HCT116 (cell line): ENCODE measurements around the gene GPN1. TPM values are rescaled to one million over a fixed set of nuclear protein-coding genes. Genes with fewer than 3 reads are reported as not detected.

Source experiments
- ATAC-seq: fragments of 200-7000 bp; cut with Tn5 transposase; 2 replicates; pipeline ENCODE4 v1.9.1; 2020; ENCODE audit warnings: mild to moderate bottlenecking, moderate library complexity
- BruUV-seq: library from RNA; stranded (reverse); fragments of 400-500 nt; replicated peaks from 2 replicates; lab custom pipeline; 2021; lab: Mats Ljungman, UMichigan
- CTCF ChIA-PET: fragments of 300-600 bp; sonication (Branson Sonifier 250); formaldehyde crosslinking; loops from one replicate; lab custom pipeline; 2021; ENCODE audit warnings: antibody characterized with exemption; lab: Charles Lee
- POLR2A ChIA-PET: fragments of 300-600, 350-600 bp; sonication (Branson Sonifier 250); formaldehyde crosslinking; loops from one replicate; lab custom pipeline; 2021; ENCODE audit warnings: antibody characterized with exemption; lab: Charles Lee
- RAD21 ChIA-PET, 2 experiments: fragments of 300-600 bp; sonication (Branson Sonifier 250); formaldehyde crosslinking; loops; one replicate each; lab custom pipeline; 2023; ENCODE audit warnings: low total read pairs in 2 of 2; ENCODE audit not compliant: uncharacterized antibody in 2 of 2, unreplicated experiment in 2 of 2, low non-redundant PET in 1 of 2; lab: Charles Lee
- DNase-seq: peaks from one replicate; pipeline ENCODE4 v3.0.0-alpha.2; 2010; ENCODE audit warnings: low read depth, low spot score
- H2AFZ ChIP-seq: fragments of 200-600 bp; shearing (Covaris generic), sonication (generic); 2 replicates; pipeline ENCODE4 v1.6.1; 2017; ENCODE audit warnings: low read depth, mixed run types, mixed read lengths, antibody characterized with exemption, low read length; ENCODE audit not compliant: poor library complexity, severe bottlenecking
- H3K27ac ChIP-seq: 2 replicates; pipeline ENCODE4 v1.5.1; 2012; ENCODE audit warnings: low read depth, low read length
- H3K27me3 ChIP-seq: fragments of 200-600 bp; sonication (generic); 2 replicates; pipeline ENCODE4 v1.6.1; 2016; ENCODE audit warnings: mixed run types, low read length, mixed read lengths; ENCODE audit not compliant: insufficient read depth
- H3K36me3 ChIP-seq, 2 experiments: fragments of 200-500 bp in 1 of 2; fragments of 200-600 bp in 1 of 2; sonication (Bioruptor generic) in 1 of 2; sonication (generic) in 1 of 2; 2 replicates each; pipeline versions ENCODE4 v1.5.1 to v1.6.1; 2014 to 2016; ENCODE audit warnings: low read length in 2 of 2, inconsistent platforms in 1 of 2, mixed read lengths in 1 of 2, mixed run types in 1 of 2; ENCODE audit not compliant: insufficient read depth in 2 of 2, control insufficient read depth in 1 of 2
- H3K4me1 ChIP-seq, 2 experiments: fragments of 200-600 bp in 1 of 2; sonication (generic) in 1 of 2; 2 replicates each; pipeline versions ENCODE4 v1.5.1 to v1.6.1; 2012 to 2017; ENCODE audit warnings: low read length in 2 of 2, inconsistent platforms in 1 of 2, mild to moderate bottlenecking in 1 of 2, mixed read lengths in 1 of 2, mixed run types in 1 of 2, moderate library complexity in 1 of 2; ENCODE audit not compliant: insufficient read depth in 2 of 2, control insufficient read depth in 1 of 2
- H3K4me2 ChIP-seq: fragments of 200-600 bp; sonication (generic); 2 replicates; pipeline ENCODE4 v1.6.1; 2017; ENCODE audit warnings: mixed run types, low read length, mixed read lengths
- H3K4me3 ChIP-seq, 2 experiments: fragments of 200-600 bp in 1 of 2; sonication (generic) in 1 of 2; replicated peaks in 1 of 2; 2 replicates each; pipeline ENCODE4 v1.5.1; 2011 to 2016; ENCODE audit warnings: low read length in 2 of 2, control low read depth in 1 of 2, low read depth in 1 of 2, mild to moderate bottlenecking in 1 of 2, mixed read lengths in 1 of 2, mixed run types in 1 of 2
- H3K79me2 ChIP-seq: fragments of 200-600 bp; sonication (generic); 2 replicates; pipeline ENCODE4 v1.6.1; 2017; ENCODE audit warnings: mild to moderate bottlenecking, mixed run types, low read length, moderate library complexity, mixed read lengths; ENCODE audit not compliant: insufficient read depth
- H3K9ac ChIP-seq: fragments of 200-600 bp; sonication (generic); 2 replicates; pipeline ENCODE4 v1.6.1; 2016; ENCODE audit warnings: low read length, mixed read lengths
- H3K9me2 ChIP-seq: fragments of 200-600 bp; sonication (generic), shearing (Covaris generic); 2 replicates; pipeline ENCODE4 v1.6.1; 2017; ENCODE audit warnings: mixed run types, mild to moderate bottlenecking, moderate library complexity; ENCODE audit not compliant: insufficient read depth
- H3K9me3 ChIP-seq, 2 experiments: fragments of 200-500 bp in 1 of 2; fragments of 200-600 bp in 1 of 2; sonication (Bioruptor generic) in 1 of 2; sonication (generic) in 1 of 2; 2 replicates each; pipeline ENCODE4 v1.6.1; 2014 to 2017; ENCODE audit warnings: low read length in 2 of 2, mixed read lengths in 2 of 2, inconsistent platforms in 1 of 2, low read depth in 1 of 2, mild to moderate bottlenecking in 1 of 2, mixed run types in 1 of 2, moderate library complexity in 1 of 2; ENCODE audit not compliant: control insufficient read depth in 1 of 2, insufficient read depth in 1 of 2
- H4K20me1 ChIP-seq: fragments of 200-600 bp; sonication (generic), shearing (Covaris generic); 2 replicates; pipeline ENCODE4 v1.6.1; 2017; ENCODE audit warnings: mixed run types, mild to moderate bottlenecking, moderate library complexity; ENCODE audit not compliant: insufficient read depth
- CBX3 ChIP-seq: IDR thresholded peaks from 2 replicates; pipeline ENCODE4 v1.6.1; 2012; ENCODE audit warnings: low read depth
- CEBPB ChIP-seq: IDR thresholded peaks from 2 replicates; pipeline ENCODE4 v1.6.1; 2012; ENCODE audit warnings: low read depth
- EZH2phosphoT487 ChIP-seq: fragments of 200-600 bp; IDR thresholded peaks from 2 replicates; pipeline ENCODE4 v1.6.1; 2018; ENCODE audit warnings: antibody characterized with exemption, borderline replicate concordance
- JUND ChIP-seq: IDR thresholded peaks from 2 replicates; pipeline ENCODE4 v1.6.1; 2012
- POLR2AphosphoS5 ChIP-seq: IDR thresholded peaks from 2 replicates; pipeline ENCODE4 v1.6.1; 2011; ENCODE audit warnings: mild to moderate bottlenecking, low read depth, low read length, moderate library complexity
- SRF ChIP-seq: IDR thresholded peaks from 2 replicates; pipeline ENCODE4 v1.6.1; 2012; ENCODE audit warnings: low read depth
- TCF7L2 ChIP-seq: IDR thresholded peaks from 2 replicates; pipeline ENCODE4 v1.7.0; 2011; ENCODE audit warnings: borderline replicate concordance, inconsistent platforms; ENCODE audit not compliant: insufficient read depth, insufficient read length; ENCODE audit errors: extremely low read depth
- YY1 ChIP-seq: IDR thresholded peaks from 2 replicates; pipeline ENCODE4 v1.6.1; 2011; ENCODE audit warnings: low read length, low read depth, moderate library complexity, mild to moderate bottlenecking; ENCODE audit not compliant: insufficient replicate concordance; ENCODE audit errors: extremely low read depth
- ZNF274 ChIP-seq: fragments of 200-500 bp; sonication (Bioruptor generic); IDR thresholded peaks from 2 replicates; pipeline ENCODE4 v1.6.1; 2014; ENCODE audit warnings: mild to moderate bottlenecking, low read depth, low read length, inconsistent platforms
- intact Hi-C: fragments of 100-400 bp; cut with micrococcal nuclease; formaldehyde crosslinking; loops from 2 replicates; pipeline ENCODE4 v1.10.0; 2022
- total RNA-seq: library from RNA; stranded (reverse); gene quantifications from one replicate; pipeline ENCODE4 v1.2.1, GENCODE V29; 2021; ENCODE audit not compliant: unreplicated experiment
- TF ChIP-seq, protein P1 (sequence below), 3 experiments: fragments of 200-600 bp in 1 of 3; sonication (generic) in 1 of 3; IDR thresholded peaks in 2 of 3; conservative IDR thresholded peaks in 1 of 3; 2 replicates each; pipeline ENCODE4 v1.5.1; 2012 to 2017; ENCODE audit warnings: low read depth in 2 of 3, low read length in 2 of 3, antibody characterized with exemption in 1 of 3, borderline replicate concordance in 1 of 3, control low read depth in 1 of 3, mild to moderate bottlenecking in 1 of 3, mixed read lengths in 1 of 3, mixed run types in 1 of 3, moderate library complexity in 1 of 3; ENCODE audit not compliant: insufficient read depth in 1 of 3
- TF ChIP-seq, protein P2 (sequence below): IDR thresholded peaks from 2 replicates; pipeline ENCODE4 v1.6.1; 2012; ENCODE audit warnings: low read depth
- TF ChIP-seq, protein P3 (sequence below): IDR thresholded peaks from 2 replicates; pipeline ENCODE4 v1.6.1; 2011; ENCODE audit warnings: mild to moderate bottlenecking, low read length, moderate library complexity; ENCODE audit not compliant: insufficient replicate concordance; ENCODE audit errors: extremely low read depth

The GPN1 gene
- total RNA-seq, 1 experiment from 2014 or later: 34.3 TPM

DNA sequence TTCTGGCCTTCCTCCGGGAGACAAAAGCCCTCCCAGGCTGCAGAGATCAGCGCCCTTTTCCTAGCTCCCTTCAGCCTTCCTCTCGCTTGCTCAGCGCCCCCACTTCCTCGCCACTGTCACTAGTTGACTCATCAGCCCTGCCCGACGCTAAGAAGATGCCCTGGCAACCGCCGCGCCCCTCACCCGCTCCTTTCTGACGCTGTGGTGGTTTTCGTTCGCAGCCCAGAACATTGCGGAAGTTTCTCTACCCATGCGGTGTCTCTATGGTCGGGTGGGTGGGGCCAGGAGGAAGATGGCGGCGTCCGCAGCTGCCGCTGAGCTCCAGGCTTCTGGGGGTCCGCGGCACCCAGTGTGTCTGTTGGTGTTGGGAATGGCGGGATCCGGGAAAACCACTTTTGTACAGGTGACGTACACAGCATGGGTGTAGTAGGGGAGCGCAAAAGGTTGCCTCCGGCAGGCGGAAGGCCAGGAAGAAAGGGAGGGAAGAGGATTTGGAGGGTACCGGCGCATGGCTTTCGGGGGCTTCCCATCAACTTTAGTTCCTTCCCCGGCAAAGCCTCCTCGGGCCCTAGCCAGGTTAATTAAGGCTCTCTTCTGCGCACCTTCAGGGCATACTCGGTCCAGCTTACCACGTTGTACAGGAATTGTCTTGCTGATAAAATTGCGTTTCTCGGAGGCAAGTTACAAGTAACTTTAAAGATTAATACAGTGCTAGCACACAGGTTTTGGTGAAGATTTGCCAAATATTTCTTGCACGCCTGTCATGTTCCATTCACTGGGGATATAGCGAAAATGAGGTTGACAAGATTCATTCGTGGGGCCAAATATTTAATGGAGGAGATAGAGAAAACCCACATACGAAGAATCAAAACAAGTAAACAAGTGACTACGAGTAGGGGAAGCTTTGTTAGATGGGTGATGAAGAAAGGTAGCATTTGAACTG is at the start of gene GPN1, which contains the start of gene CCDC121 (continued):
- TF ChIP-seq EZH2phosphoT487 (no peak), POLR2AphosphoS5 (peak; percentile 95), JUND (no peak; the same call in 1 of the 2 replicates)
- TF ChIP-seq, protein P1, sequence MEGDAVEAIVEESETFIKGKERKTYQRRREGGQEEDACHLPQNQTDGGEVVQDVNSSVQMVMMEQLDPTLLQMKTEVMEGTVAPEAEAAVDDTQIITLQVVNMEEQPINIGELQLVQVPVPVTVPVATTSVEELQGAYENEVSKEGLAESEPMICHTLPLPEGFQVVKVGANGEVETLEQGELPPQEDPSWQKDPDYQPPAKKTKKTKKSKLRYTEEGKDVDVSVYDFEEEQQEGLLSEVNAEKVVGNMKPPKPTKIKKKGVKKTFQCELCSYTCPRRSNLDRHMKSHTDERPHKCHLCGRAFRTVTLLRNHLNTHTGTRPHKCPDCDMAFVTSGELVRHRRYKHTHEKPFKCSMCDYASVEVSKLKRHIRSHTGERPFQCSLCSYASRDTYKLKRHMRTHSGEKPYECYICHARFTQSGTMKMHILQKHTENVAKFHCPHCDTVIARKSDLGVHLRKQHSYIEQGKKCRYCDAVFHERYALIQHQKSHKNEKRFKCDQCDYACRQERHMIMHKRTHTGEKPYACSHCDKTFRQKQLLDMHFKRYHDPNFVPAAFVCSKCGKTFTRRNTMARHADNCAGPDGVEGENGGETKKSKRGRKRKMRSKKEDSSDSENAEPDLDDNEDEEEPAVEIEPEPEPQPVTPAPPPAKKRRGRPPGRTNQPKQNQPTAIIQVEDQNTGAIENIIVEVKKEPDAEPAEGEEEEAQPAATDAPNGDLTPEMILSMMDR (IDR thresholded peaks at IDR 0.05 in 2 of 3, conservative IDR thresholded peaks at IDR 0.05 in 1 of 3; ENCODE audit: borderline replicate concordance in 1 of 3, insufficient read depth in 1 of 3, low read depth in 2 of 3, low read length in 2 of 3): no peak

DNA sequence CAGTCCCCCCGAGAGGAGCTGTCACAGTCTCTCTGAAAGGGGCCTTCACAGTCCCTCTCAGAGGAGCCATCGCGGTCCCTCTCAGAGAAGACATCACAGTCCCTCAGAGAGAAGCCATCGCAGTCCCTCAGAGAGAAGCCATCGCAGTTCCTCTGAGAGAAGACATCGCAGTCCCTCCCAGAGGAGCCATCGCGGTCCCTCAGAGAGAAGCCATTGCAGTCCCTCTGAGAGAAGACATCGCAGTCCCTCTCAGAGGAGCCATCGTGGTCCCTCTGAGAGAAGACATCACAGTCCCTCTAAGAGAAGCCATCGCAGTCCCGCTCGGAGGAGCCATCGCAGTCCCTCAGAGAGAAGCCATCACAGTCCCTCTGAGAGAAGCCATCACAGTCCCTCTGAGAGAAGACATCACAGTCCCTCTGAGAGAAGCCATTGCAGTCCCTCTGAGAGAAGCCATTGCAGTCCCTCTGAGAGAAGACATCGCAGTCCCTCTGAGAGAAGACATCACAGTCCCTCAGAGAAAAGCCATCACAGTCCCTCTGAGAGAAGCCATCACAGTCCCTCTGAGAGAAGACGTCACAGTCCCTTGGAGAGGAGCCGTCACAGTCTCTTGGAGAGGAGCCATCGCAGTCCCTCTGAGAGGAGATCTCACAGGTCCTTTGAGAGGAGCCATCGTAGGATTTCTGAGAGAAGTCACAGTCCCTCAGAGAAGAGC is 47.3 kb upstream of the GPN1 start:
- DNase-seq (no peak), ATAC-seq (no peak)
- Histone ChIP-seq H3K9me3 (no peaks in the 10 kb centered on the region; a peak in 1 of 4 replicates), H3K4me2 (no peak overlapping the region), H3K36me3 (no peaks in the 10 kb centered on the region), H3K9ac (no peak overlapping the region), H3K27ac (no peak overlapping the region), H3K4me3 (no peak overlapping the region), H3K9me2 (no peaks in the 10 kb centered on the region), H4K20me1 (no peaks in the 10 kb centered on the region), H3K79me2 (peaks cover 37% of the 10 kb centered on the region), H3K27me3 (no peaks in the 10 kb centered on the region), H3K4me1 (peaks cover 0 to 19% of the 10 kb centered on the region in 2 experiments; a peak in 2 of 4 replicates), H2AFZ (no peak overlapping the region)
- CTCF ChIA-PET: no interaction called here
- intact Hi-C loops: loop anchor here (10.0 kb wide), 1 partner anchor 157 kb away; the partner anchor contains the start of gene NRBP1
- POLR2A ChIA-PET: interaction anchor here (1.3 kb wide), 1 partner anchor 55 kb away, joined by 4 read pairs; no protein-coding TSS in a partner anchor
- no peak for TF ChIP-seq YY1
- TF ChIP-seq EZH2phosphoT487: no peak
- TF ChIP-seq ZNF274: no peak
- TF ChIP-seq, protein P2, sequence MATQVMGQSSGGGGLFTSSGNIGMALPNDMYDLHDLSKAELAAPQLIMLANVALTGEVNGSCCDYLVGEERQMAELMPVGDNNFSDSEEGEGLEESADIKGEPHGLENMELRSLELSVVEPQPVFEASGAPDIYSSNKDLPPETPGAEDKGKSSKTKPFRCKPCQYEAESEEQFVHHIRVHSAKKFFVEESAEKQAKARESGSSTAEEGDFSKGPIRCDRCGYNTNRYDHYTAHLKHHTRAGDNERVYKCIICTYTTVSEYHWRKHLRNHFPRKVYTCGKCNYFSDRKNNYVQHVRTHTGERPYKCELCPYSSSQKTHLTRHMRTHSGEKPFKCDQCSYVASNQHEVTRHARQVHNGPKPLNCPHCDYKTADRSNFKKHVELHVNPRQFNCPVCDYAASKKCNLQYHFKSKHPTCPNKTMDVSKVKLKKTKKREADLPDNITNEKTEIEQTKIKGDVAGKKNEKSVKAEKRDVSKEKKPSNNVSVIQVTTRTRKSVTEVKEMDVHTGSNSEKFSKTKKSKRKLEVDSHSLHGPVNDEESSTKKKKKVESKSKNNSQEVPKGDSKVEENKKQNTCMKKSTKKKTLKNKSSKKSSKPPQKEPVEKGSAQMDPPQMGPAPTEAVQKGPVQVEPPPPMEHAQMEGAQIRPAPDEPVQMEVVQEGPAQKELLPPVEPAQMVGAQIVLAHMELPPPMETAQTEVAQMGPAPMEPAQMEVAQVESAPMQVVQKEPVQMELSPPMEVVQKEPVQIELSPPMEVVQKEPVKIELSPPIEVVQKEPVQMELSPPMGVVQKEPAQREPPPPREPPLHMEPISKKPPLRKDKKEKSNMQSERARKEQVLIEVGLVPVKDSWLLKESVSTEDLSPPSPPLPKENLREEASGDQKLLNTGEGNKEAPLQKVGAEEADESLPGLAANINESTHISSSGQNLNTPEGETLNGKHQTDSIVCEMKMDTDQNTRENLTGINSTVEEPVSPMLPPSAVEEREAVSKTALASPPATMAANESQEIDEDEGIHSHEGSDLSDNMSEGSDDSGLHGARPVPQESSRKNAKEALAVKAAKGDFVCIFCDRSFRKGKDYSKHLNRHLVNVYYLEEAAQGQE: no peak
- TF ChIP-seq TCF7L2: no peak
- TF ChIP-seq, protein P3, sequence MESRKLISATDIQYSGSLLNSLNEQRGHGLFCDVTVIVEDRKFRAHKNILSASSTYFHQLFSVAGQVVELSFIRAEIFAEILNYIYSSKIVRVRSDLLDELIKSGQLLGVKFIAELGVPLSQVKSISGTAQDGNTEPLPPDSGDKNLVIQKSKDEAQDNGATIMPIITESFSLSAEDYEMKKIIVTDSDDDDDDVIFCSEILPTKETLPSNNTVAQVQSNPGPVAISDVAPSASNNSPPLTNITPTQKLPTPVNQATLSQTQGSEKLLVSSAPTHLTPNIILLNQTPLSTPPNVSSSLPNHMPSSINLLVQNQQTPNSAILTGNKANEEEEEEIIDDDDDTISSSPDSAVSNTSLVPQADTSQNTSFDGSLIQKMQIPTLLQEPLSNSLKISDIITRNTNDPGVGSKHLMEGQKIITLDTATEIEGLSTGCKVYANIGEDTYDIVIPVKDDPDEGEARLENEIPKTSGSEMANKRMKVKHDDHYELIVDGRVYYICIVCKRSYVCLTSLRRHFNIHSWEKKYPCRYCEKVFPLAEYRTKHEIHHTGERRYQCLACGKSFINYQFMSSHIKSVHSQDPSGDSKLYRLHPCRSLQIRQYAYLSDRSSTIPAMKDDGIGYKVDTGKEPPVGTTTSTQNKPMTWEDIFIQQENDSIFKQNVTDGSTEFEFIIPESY: no peak
- TF ChIP-seq CEBPB: no peak
- no peak for TF ChIP-seq SRF
- no peak for TF ChIP-seq CBX3
- no TSS peak for BruUV-seq
- RAD21 ChIA-PET: no interaction called here
